ENCODE measurements around the gene MVD. TPM values are rescaled to one million over a fixed set of nuclear protein-coding genes. Genes with fewer than 3 reads are reported as not detected.

MVD gene
- total and polyA plus RNA-seq, 4 donors, result 21.7 to 99.2 (median 74.7) TPM

- TF ChIP-seq GABPA (IDR thresholded peaks at IDR 0.05 in 1 of 2, conservative IDR thresholded peaks at IDR 0.05 in 1 of 2), result no peak
- no peak for TF ChIP-seq FOXA1 (IDR thresholded peaks at IDR 0.05)
- TF ChIP-seq TAF1 (conservative IDR thresholded peaks at IDR 0.05), result no peak
Measured at GRCh38 chr16:88694221-88695087, 31.6 kb upstream of the MVD start (continued).

DNA sequence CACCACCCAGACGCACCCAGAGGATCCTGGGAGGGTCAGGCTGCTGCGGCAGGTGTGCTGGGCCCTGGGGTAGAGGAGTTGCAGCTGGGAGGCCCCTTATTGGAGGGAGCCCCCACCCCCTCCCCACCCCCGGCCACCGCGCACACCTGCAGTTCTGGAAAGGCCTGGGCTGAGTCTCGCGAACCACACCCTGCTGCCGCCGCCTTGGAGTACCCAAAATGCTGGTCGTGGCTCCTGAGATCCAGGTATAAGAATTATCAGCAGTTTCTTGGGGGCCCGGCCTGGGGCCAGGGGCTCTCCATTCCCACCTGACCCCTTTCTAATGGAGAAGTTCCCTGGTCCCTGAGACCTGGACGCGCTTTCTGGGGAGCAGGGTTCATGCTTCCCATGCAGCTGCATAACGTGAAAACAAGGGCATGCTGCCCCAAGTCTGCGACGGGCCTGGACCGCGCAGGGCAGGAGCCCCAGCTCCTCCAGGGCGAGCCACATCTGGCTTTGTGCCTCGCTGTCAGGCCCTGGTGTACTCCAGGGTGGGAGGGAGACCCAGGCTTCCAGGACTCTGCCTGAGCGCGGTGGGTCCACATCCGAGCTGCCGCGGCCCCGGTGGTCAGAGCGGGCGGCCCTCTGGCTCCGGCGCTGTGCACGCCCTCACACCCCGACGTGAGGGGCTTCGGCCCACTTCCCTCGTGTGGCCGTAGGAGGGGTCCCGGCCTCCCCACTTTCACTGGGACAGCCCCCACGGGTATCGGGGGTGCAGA lies 30.7 kb upstream of the MVD start:
- WGBS, result 90% methylated on average over 39 of the region's 39 CpGs
- peaks cover 2 to 12% (median 4%) of the 10 kb centered on the region in 4 donors for H3K36me3 ChIP-seq (ENCODE audit: control insufficient read depth in 4 of 4, insufficient read depth in 3 of 4, low read depth in 1 of 4, low read length in 3 of 4)
- no peak for DNase-seq (ENCODE audit: low spot score)
- H3K27ac ChIP-seq (ENCODE audit: low read depth in 1 of 2, low read length in 2 of 2), result no peak overlapping the region
- H3K27me3 ChIP-seq (ENCODE audit: control insufficient read depth in 4 of 4, insufficient read depth in 4 of 4, low read length in 3 of 4), result no peaks in the 10 kb centered on the region
- no peak overlapping the region for H3K4me3 ChIP-seq (ENCODE audit: low read depth in 1 of 3, low read length in 3 of 3)
- H3K9ac ChIP-seq (ENCODE audit: low read depth in 1 of 2, low read length in 2 of 2), result no peak overlapping the region
- H3K4me1 ChIP-seq (ENCODE audit: control insufficient read depth in 4 of 4, insufficient read depth in 4 of 4, low read length in 3 of 4), result no peaks in the 10 kb centered on the region
- no peaks in the 10 kb centered on the region for H3K9me3 ChIP-seq (ENCODE audit: control insufficient read depth in 4 of 4, low read length in 3 of 4)
- TF ChIP-seq YY1 (IDR thresholded peaks at IDR 0.05) (no peak), REST (IDR thresholded peaks at IDR 0.05) (no peak), FOXA2 (IDR thresholded peaks at IDR 0.05) (no peak), JUND (IDR thresholded peaks at IDR 0.05) (no peak), FOXA1 (IDR thresholded peaks at IDR 0.05) (no peak)

GRCh38 chr16:88692861-88693260 lies 30.0 kb upstream of the MVD start:
- peaks cover 2 to 7% (median 4%) of the 10 kb centered on the region in 4 donors for H3K36me3 ChIP-seq (ENCODE audit: control insufficient read depth in 4 of 4, insufficient read depth in 3 of 4, low read depth in 1 of 4, low read length in 3 of 4)
- no peak for DNase-seq (ENCODE audit: low spot score)
- no peaks in the 10 kb centered on the region for H3K27me3 ChIP-seq (ENCODE audit: control insufficient read depth in 4 of 4, insufficient read depth in 4 of 4, low read length in 3 of 4)
- H3K4me3 ChIP-seq (ENCODE audit: low read depth in 1 of 3, low read length in 3 of 3), result no peak overlapping the region
- H3K9ac ChIP-seq (ENCODE audit: low read depth in 1 of 2, low read length in 2 of 2), result no peak overlapping the region
- H3K4me1 ChIP-seq (ENCODE audit: control insufficient read depth in 4 of 4, insufficient read depth in 4 of 4, low read length in 3 of 4), result peaks cover 0 to 4% (median 0%) of the 10 kb centered on the region in 4 donors
- 94% methylated on average over 10 of the region's 10 CpGs for WGBS
- no peak overlapping the region for H3K27ac ChIP-seq (ENCODE audit: low read depth in 1 of 2, low read length in 2 of 2)
- H3K9me3 ChIP-seq (ENCODE audit: control insufficient read depth in 4 of 4, low read length in 3 of 4), result no peaks in the 10 kb centered on the region
- TF ChIP-seq HNF4A (conservative IDR thresholded peaks at IDR 0.05), result no peak
- TF ChIP-seq TAF1 (conservative IDR thresholded peaks at IDR 0.05), result no peak
- TF ChIP-seq JUND (IDR thresholded peaks at IDR 0.05), result no peak
- TF ChIP-seq SP1 (IDR thresholded peaks at IDR 0.05), result no peak
- no peak for TF ChIP-seq ATF3 (IDR thresholded peaks at IDR 0.05)
- TF ChIP-seq YY1 (IDR thresholded peaks at IDR 0.05), result no peak
- no peak for TF ChIP-seq REST (IDR thresholded peaks at IDR 0.05)
- TF ChIP-seq FOXA2 (IDR thresholded peaks at IDR 0.05), result no peak
- no peak for TF ChIP-seq ZBTB33 (IDR thresholded peaks at IDR 0.05)
- TF ChIP-seq, protein P1, sequence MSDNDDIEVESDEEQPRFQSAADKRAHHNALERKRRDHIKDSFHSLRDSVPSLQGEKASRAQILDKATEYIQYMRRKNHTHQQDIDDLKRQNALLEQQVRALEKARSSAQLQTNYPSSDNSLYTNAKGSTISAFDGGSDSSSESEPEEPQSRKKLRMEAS (IDR thresholded peaks at IDR 0.05), result no peak
- TF ChIP-seq FOXA1 (IDR thresholded peaks at IDR 0.05), result no peak
- TF ChIP-seq GABPA (IDR thresholded peaks at IDR 0.05 in 1 of 2, conservative IDR thresholded peaks at IDR 0.05 in 1 of 2), result no peak
- TF ChIP-seq RXRA (IDR thresholded peaks at IDR 0.05), result no peak
- TF ChIP-seq NR2F2 (IDR thresholded peaks at IDR 0.05), result no peak
- TF ChIP-seq, protein P2, sequence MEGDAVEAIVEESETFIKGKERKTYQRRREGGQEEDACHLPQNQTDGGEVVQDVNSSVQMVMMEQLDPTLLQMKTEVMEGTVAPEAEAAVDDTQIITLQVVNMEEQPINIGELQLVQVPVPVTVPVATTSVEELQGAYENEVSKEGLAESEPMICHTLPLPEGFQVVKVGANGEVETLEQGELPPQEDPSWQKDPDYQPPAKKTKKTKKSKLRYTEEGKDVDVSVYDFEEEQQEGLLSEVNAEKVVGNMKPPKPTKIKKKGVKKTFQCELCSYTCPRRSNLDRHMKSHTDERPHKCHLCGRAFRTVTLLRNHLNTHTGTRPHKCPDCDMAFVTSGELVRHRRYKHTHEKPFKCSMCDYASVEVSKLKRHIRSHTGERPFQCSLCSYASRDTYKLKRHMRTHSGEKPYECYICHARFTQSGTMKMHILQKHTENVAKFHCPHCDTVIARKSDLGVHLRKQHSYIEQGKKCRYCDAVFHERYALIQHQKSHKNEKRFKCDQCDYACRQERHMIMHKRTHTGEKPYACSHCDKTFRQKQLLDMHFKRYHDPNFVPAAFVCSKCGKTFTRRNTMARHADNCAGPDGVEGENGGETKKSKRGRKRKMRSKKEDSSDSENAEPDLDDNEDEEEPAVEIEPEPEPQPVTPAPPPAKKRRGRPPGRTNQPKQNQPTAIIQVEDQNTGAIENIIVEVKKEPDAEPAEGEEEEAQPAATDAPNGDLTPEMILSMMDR (IDR thresholded peaks at IDR 0.05; ENCODE audit: low read depth, low read length, missing input control), result no peak

All from liver (tissue), 9 donors.